ENCODE data around the gene PLXDC2.

DNA sequence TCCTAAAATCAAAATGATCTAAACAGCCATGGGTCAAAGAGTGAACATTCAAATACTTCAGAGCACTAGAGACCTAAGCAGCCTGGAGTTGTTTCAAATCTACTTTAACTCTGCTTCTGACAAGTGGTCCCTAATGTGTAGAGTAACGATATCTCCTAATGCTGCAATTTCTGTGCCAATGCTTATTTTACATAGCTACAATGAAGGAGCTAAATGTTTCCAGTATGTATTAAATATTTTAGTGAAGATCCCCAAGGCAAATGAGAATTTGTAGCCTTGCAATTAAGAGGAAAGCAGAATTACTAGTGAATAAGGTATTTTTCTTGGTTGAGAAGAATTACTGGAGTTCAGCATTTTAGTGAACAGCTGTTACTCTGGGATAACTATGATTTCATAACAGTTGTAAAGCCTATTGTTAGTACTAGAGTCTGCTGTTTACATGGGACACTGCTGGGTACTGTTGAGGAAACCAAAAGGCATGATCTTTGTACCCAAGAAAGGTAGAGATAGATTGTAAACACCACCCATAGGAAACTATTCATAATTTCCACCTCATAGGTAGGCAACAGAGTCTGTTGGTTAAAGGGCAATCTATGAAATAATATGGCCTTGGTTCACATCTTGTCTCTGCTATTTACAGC lies 271.9 kb downstream of the PLXDC2 start:
- no peak for TF ChIP-seq POLR2AphosphoS5 (IDR thresholded peaks at IDR 0.05; ENCODE audit: low read depth, low read length)
- TF ChIP-seq PAX5 (IDR thresholded peaks at IDR 0.05; ENCODE audit: insufficient read depth, low read length, severe bottlenecking): no peak
- no peak for TF ChIP-seq POLR2A (IDR thresholded peaks at IDR 0.05; ENCODE audit: low read depth, low read length)
